ACC112 (cell line): ENCODE results near the gene ATP8B4.
A peak's percentile ranks its signal among the peaks of the same experiment; 100 is the strongest.

Experiments used
- H2AFZ ChIP-seq: fragments of 200-600 bp; sonication (generic); one replicate; pipeline ENCODE4 v1.6.0; 2017; ENCODE audit warnings: antibody characterized with exemption, low read length; ENCODE audit not compliant: unreplicated experiment
- H3K27ac ChIP-seq: fragments of 200-600 bp; sonication (generic); 2 replicates; pipeline ENCODE4 v1.5.1; 2014; ENCODE audit warnings: low read depth, mild to moderate bottlenecking, antibody characterized with exemption, low read length, moderate library complexity
- H3K27me3 ChIP-seq: fragments of 200-600 bp; sonication (generic); 2 replicates; pipeline ENCODE4 v1.6.1; 2014; ENCODE audit warnings: mild to moderate bottlenecking, antibody characterized with exemption, low read length, moderate library complexity, mixed read lengths; ENCODE audit not compliant: insufficient read depth
- H3K36me3 ChIP-seq: fragments of 200-600 bp; sonication (generic); 2 replicates; pipeline ENCODE4 v1.6.1; 2016; ENCODE audit warnings: mild to moderate bottlenecking, antibody characterized with exemption, low read length, moderate library complexity, mixed read lengths; ENCODE audit not compliant: insufficient read depth
- H3K4me1 ChIP-seq: fragments of 200-600 bp; sonication (generic); one replicate; pipeline ENCODE4 v1.6.1; 2016; ENCODE audit warnings: low read length, mixed read lengths; ENCODE audit not compliant: insufficient read depth, unreplicated experiment, control insufficient read depth
- H3K4me3 ChIP-seq: fragments of 200-600 bp; sonication (generic); 2 replicates; pipeline ENCODE4 v1.5.1; 2014; ENCODE audit warnings: mild to moderate bottlenecking, low read depth, low read length
- H3K79me2 ChIP-seq: fragments of 200-600 bp; sonication (generic); one replicate; pipeline ENCODE4 v1.6.0; 2016; ENCODE audit warnings: low read length; ENCODE audit not compliant: control insufficient read depth, unreplicated experiment, insufficient read depth

The ATP8B4 gene

DNA sequence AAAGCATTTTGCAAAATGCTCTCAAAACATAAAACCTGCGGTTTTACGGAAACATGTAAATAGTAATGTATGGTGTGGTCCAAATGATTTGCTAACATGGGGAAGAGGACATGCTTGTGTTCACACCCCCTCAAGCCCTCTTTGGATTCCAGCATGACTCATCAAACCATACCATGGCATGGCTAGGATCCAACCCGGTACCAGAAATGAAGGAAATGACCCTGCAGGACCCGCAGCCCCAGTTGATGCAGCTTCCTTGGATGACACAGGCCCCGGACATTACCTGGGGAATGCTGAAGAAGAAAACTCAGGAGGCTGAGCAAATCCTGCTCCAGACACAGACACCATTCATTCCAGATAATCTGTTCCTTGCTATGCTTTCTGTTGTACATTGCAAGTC, 275.3 kb downstream of the ATP8B4 start:
- no peak overlapping the region for H3K27ac ChIP-seq
- H3K36me3 ChIP-seq = no peaks in the 10 kb centered on the region

GRCh38 chr15:49842031-49842730, 276.9 kb downstream of the ATP8B4 start:
- H3K27ac ChIP-seq = no peak overlapping the region

More for the DNA sequence above, 275.3 kb downstream of the ATP8B4 start:
- H3K4me3 ChIP-seq = no peak overlapping the region
- H2AFZ ChIP-seq = no peak overlapping the region
- no peaks in the 10 kb centered on the region for H3K27me3 ChIP-seq
- peaks cover 27% of the 10 kb centered on the region for H3K4me1 ChIP-seq
- H3K79me2 ChIP-seq = no peaks in the 10 kb centered on the region

GRCh38 chr15:49832511-49832910, 286.5 kb downstream of the ATP8B4 start:
- no peaks in the 10 kb centered on the region for H3K36me3 ChIP-seq
- H2AFZ ChIP-seq = no peak overlapping the region
- no peaks in the 10 kb centered on the region for H3K27me3 ChIP-seq
- H3K79me2 ChIP-seq = no peaks in the 10 kb centered on the region
- H3K27ac ChIP-seq = peak overlapping the region; percentile 95
- H3K4me1 ChIP-seq = peaks cover 27% of the 10 kb centered on the region
- H3K4me3 ChIP-seq = no peak overlapping the region

More at GRCh38 chr15:49842031-49842730, 276.9 kb downstream of the ATP8B4 start:
- H3K4me1 ChIP-seq = peaks cover 14% of the 10 kb centered on the region
- H3K27me3 ChIP-seq = no peaks in the 10 kb centered on the region
- no peak overlapping the region for H3K4me3 ChIP-seq
- no peaks in the 10 kb centered on the region for H3K79me2 ChIP-seq
- no peak overlapping the region for H2AFZ ChIP-seq
- no peaks in the 10 kb centered on the region for H3K36me3 ChIP-seq

DNA sequence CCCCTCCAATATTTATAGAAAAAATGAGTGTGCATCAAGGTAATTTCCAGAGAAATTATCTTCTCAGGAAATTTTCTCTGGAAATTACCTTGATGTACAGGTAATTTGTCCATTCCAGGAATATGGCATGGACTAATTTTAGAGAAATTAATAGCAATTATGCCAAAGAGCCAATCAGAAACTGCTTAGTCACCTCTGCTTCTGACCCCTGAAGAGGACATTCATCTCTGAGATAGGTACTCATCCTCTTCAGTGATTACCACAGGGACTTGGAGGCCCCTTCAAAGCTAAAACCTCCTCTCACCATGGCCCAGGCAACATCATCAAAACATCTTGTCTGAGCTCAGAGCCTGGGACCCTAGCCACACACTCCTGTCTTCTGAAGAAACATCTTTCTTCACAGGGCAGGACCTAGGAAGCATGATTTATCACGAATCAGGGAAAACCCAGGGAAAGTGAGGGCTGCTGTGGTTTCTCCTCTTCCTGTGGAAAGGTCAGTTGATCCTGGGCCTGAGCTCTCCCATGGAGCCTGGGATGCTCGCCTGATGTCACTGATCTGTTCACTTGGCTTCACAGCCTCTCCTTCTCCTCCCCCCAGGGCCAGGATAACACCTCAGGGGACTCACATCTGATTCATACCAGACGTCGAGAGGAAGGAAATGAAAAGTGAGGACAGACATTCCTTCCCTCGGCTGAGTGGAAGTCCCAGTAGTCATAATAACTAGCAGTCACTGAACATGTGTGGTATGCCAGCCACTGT, 287.6 kb downstream of the ATP8B4 start:
- H2AFZ ChIP-seq = peak overlapping the region; percentile 59

GRCh38 chr15:49830391-49830790, 288.6 kb downstream of the ATP8B4 start:
- H2AFZ ChIP-seq = no peak overlapping the region
- peak overlapping the region; percentile 95 for H3K27ac ChIP-seq

More for the DNA sequence above, 287.6 kb downstream of the ATP8B4 start:
- H3K27ac ChIP-seq = peak overlapping the region; percentile 95
- H3K36me3 ChIP-seq = no peaks in the 10 kb centered on the region
- peaks cover 27% of the 10 kb centered on the region for H3K4me1 ChIP-seq
- no peaks in the 10 kb centered on the region for H3K79me2 ChIP-seq
- H3K4me3 ChIP-seq = 0 out of 2 replicates have a peak overlapping the region, but pooled peaks have one; percentile 3
- H3K27me3 ChIP-seq = no peaks in the 10 kb centered on the region

GRCh38 chr15:49827311-49827710, 291.7 kb downstream of the ATP8B4 start:
- Histone ChIP-seq H3K27me3 (no peaks in the 10 kb centered on the region), H3K36me3 (no peaks in the 10 kb centered on the region), H3K4me3 (no peak overlapping the region), H3K79me2 (no peaks in the 10 kb centered on the region), H2AFZ (no peak overlapping the region), H3K27ac (no peak overlapping the region), H3K4me1 (peaks cover 24% of the 10 kb centered on the region)

More at GRCh38 chr15:49830391-49830790, 288.6 kb downstream of the ATP8B4 start:
- Histone ChIP-seq H3K4me1 (peaks cover 27% of the 10 kb centered on the region), H3K27me3 (no peaks in the 10 kb centered on the region), H3K79me2 (no peaks in the 10 kb centered on the region), H3K36me3 (no peaks in the 10 kb centered on the region), H3K4me3 (no peak overlapping the region)

DNA sequence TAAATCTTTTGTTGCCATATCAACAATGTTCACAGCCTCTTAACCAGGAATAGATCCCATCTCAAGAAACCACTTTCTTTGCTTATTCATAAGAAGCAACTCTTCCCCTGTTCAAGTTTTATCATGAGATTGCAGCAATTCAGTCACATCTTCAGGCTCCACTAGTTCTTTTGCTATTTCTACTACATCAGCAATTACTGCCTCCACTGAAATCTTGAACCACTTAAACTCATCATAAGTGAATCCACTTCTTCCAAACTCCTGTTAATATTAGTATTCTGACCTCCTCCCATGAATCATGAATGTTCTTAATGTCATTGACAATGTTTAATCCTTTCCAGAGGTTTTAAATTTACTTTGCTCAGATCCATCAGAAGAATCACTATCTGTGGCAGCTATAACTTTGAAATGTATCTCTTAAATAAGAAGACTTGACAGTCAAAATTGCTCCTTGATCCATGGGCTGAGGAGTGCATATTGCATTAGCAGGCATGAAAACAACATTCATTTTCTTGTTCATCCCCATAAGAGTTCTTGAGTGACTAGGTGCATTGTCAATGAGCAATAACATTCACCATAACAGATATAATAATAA, 292.3 kb downstream of the ATP8B4 start:
- H2AFZ ChIP-seq = no peak overlapping the region
- no peaks in the 10 kb centered on the region for H3K27me3 ChIP-seq
- H3K27ac ChIP-seq = no peak overlapping the region
- no peaks in the 10 kb centered on the region for H3K79me2 ChIP-seq
- H3K4me1 ChIP-seq = peaks cover 19% of the 10 kb centered on the region
- no peaks in the 10 kb centered on the region for H3K36me3 ChIP-seq
- no peak overlapping the region for H3K4me3 ChIP-seq

DNA sequence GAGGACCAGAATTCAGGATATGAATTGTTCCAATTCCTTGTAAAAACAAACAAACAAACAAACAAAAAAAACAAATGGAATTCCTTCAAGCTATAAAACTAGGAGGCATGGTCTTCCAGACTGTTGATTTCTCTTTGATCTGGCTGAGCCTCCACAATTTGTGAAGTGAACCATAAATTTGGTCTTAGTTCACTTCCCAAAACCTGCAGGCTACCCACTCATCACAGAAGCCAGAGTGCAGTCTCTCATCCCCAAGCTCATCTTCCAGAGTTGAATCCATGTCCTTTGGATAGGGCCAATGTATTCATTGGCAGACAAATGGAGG, 294.3 kb downstream of the ATP8B4 start:
- Histone ChIP-seq H3K27ac (no peak overlapping the region), H3K36me3 (no peaks in the 10 kb centered on the region), H2AFZ (no peak overlapping the region)

GRCh38 chr15:49823987-49824774, 294.9 kb downstream of the ATP8B4 start:
- Histone ChIP-seq H3K4me1 (no peaks in the 10 kb centered on the region), H3K4me3 (no peak overlapping the region), H3K79me2 (no peaks in the 10 kb centered on the region), H3K36me3 (no peaks in the 10 kb centered on the region), H3K27me3 (no peaks in the 10 kb centered on the region), H2AFZ (no peak overlapping the region), H3K27ac (no peak overlapping the region)

More for the DNA sequence above, 294.3 kb downstream of the ATP8B4 start:
- H3K27me3 ChIP-seq = no peaks in the 10 kb centered on the region
- no peak overlapping the region for H3K4me3 ChIP-seq
- H3K4me1 ChIP-seq = no peaks in the 10 kb centered on the region
- H3K79me2 ChIP-seq = no peaks in the 10 kb centered on the region

- Histone ChIP-seq H3K4me1 (peaks cover 6% of the 10 kb centered on the region), H3K36me3 (no peaks in the 10 kb centered on the region), H3K27ac (no peak overlapping the region), H3K79me2 (no peaks in the 10 kb centered on the region), H3K27me3 (no peaks in the 10 kb centered on the region), H2AFZ (no peak overlapping the region), H3K4me3 (no peak overlapping the region)
Observed at GRCh38 chr15:49817100-49817499, 301.9 kb downstream of the ATP8B4 start.
